CD14-positive monocyte (primary cell): ENCODE results near the gene RETSAT. TPM values are rescaled to one million over a fixed set of nuclear protein-coding genes. Genes with fewer than 3 reads are reported as not detected.

Experiments used
- DNase-seq, 3 donors: peaks; one replicate each; pipeline ENCODE4 v3.0.0-alpha.2; 2011 to 2022
- H2AFZ ChIP-seq: 2 replicates; pipeline ENCODE4 v1.6.0; 2012; ENCODE audit warnings: mild to moderate bottlenecking, low read depth, low read length, inconsistent platforms; ENCODE audit not compliant: insufficient read depth, poor library complexity, severe bottlenecking
- H3K27ac ChIP-seq, 2 donors: 1 replicate in 1 of 2; 2 replicates in 1 of 2; pipeline ENCODE4 v1.5.1; 2012 to 2013; ENCODE audit warnings: low read length in 2 of 2, control low read depth in 1 of 2, inconsistent platforms in 1 of 2, low read depth in 1 of 2, mild to moderate bottlenecking in 1 of 2
- H3K27me3 ChIP-seq, 2 donors: one replicate each; pipeline versions ENCODE4 v1.6.0 to v1.6.1; 2011 to 2013; ENCODE audit warnings: low read length in 2 of 2; ENCODE audit not compliant: control insufficient read depth in 2 of 2, insufficient read depth in 2 of 2
- H3K36me3 ChIP-seq, 2 donors: replicated peaks in 1 of 2; 1 replicate in 1 of 2; 2 replicates in 1 of 2; pipeline versions ENCODE4 v1.5.1 to v1.6.1; 2012 to 2013; ENCODE audit warnings: low read length in 2 of 2, control low read depth in 1 of 2, inconsistent platforms in 1 of 2, mild to moderate bottlenecking in 1 of 2; ENCODE audit not compliant: insufficient read depth in 2 of 2, control insufficient read depth in 1 of 2
- H3K4me1 ChIP-seq, 2 donors: 1 replicate in 1 of 2; 2 replicates in 1 of 2; pipeline versions ENCODE4 v1.5.1 to v1.6.1; 2012 to 2013; ENCODE audit warnings: low read length in 2 of 2, control low read depth in 1 of 2, inconsistent platforms in 1 of 2, mild to moderate bottlenecking in 1 of 2, moderate library complexity in 1 of 2; ENCODE audit not compliant: insufficient read depth in 2 of 2, control insufficient read depth in 1 of 2
- H3K4me2 ChIP-seq: replicated peaks from 2 replicates; pipeline ENCODE3; 2012; ENCODE audit warnings: low read length, moderate library complexity, mild to moderate bottlenecking; ENCODE audit not compliant: poor library complexity, severe bottlenecking; ENCODE audit errors: extremely low read depth
- H3K4me3 ChIP-seq, 3 experiments: fragments of 200-600 bp in 1 of 3; sonication (generic) in 1 of 3; replicated peaks in 1 of 3; 1 replicate in 2 of 3; 2 replicates in 1 of 3; pipeline ENCODE4 v1.5.1; 2011 to 2013; ENCODE audit warnings: low read length in 3 of 3, mild to moderate bottlenecking in 3 of 3, control low read depth in 2 of 3, low read depth in 2 of 3, inconsistent platforms in 1 of 3, moderate library complexity in 1 of 3
- H3K79me2 ChIP-seq: 2 replicates; pipeline ENCODE4 v1.6.0; 2012; ENCODE audit warnings: mild to moderate bottlenecking, control low read depth, inconsistent platforms, low read length, moderate library complexity; ENCODE audit not compliant: insufficient read depth
- H3K9ac ChIP-seq: 2 replicates; pipeline ENCODE4 v1.6.0; 2017; ENCODE audit warnings: low read length, mild to moderate bottlenecking; ENCODE audit not compliant: insufficient read depth, poor library complexity, severe bottlenecking
- H3K9me3 ChIP-seq, 2 donors: replicated peaks in 1 of 2; 1 replicate in 1 of 2; 2 replicates in 1 of 2; pipeline versions ENCODE4 v1.5.1 to v1.6.1; 2012 to 2013; ENCODE audit warnings: low read length in 2 of 2, control low read depth in 1 of 2; ENCODE audit not compliant: control insufficient read depth in 1 of 2, insufficient read depth in 1 of 2
- H4K20me1 ChIP-seq: 2 replicates; pipeline ENCODE4 v1.6.0; 2012; ENCODE audit warnings: mild to moderate bottlenecking, low read length, control low read depth, moderate library complexity; ENCODE audit not compliant: insufficient read depth
- H3K27ac Mint-ChIP-seq, 7 donors: one replicate each; pipeline ENCODE4 v1.8.0; 2020; ENCODE audit warnings: mild to moderate bottlenecking in 7 of 7, mixed read lengths in 7 of 7, moderate library complexity in 6 of 7, inconsistent platforms in 2 of 7
- H3K27me3 Mint-ChIP-seq, 3 donors: one replicate each; pipeline ENCODE4 v1.8.0; 2021 to 2022; ENCODE audit warnings: low read depth in 3 of 3, mild to moderate bottlenecking in 3 of 3, mixed read lengths in 3 of 3, moderate library complexity in 3 of 3, inconsistent platforms in 1 of 3
- H3K36me3 Mint-ChIP-seq, 2 donors: one replicate each; pipeline ENCODE4 v1.8.0; 2020; ENCODE audit warnings: mixed read lengths in 2 of 2, inconsistent platforms in 1 of 2, mild to moderate bottlenecking in 1 of 2
- H3K4me1 Mint-ChIP-seq: one replicate; pipeline ENCODE4 v1.8.0; 2020; ENCODE audit warnings: mild to moderate bottlenecking, mixed read lengths
- H3K4me3 Mint-ChIP-seq, 2 donors: one replicate each; pipeline ENCODE4 v1.8.0; 2020; ENCODE audit warnings: mild to moderate bottlenecking in 2 of 2, mixed read lengths in 2 of 2, moderate library complexity in 1 of 2
- H3K9me3 Mint-ChIP-seq, 7 donors: one replicate each; pipeline ENCODE4 v1.8.0; 2020 to 2022; ENCODE audit warnings: mixed read lengths in 7 of 7, mild to moderate bottlenecking in 6 of 7, moderate library complexity in 6 of 7, inconsistent platforms in 2 of 7
- CTCF ChIP-seq: fragments of 200-600 bp; IDR thresholded peaks from one replicate; pipeline ENCODE4 v1.8.0; 2022; ENCODE audit warnings: antibody characterized with exemption, mild to moderate bottlenecking
- WGBS: methylation state at CpG from one replicate; pipeline ENCODE4 v1.1.5; 2013; ENCODE audit warnings: missing lambda C conversion rate; ENCODE audit not compliant: insufficient coverage; 5-methylcytosine and 5-hydroxymethylcytosine counted together
- intact Hi-C, 2 donors: fragments of 100-400 bp; cut with micrococcal nuclease; formaldehyde crosslinking; loops; one replicate each; pipeline versions ENCODE4 v1.15.0 to v1.15.1; 2023
- polyA plus RNA-seq, 3 donors: library from polyadenylated mRNA; depleted of rRNA in 1 of 3; unstranded in 2 of 3; stranded (reverse) in 1 of 3; fragments of 300-500 nt in 2 of 3; fragments of >200 nt in 1 of 3; fragmentation: Illumina TruSeq in 2 of 3; gene quantifications; 1 replicate in 2 of 3; 2 replicates in 1 of 3; pipeline ENCODE4 v1.2.3, GENCODE V29; 2012 to 2021

RETSAT gene
- polyA plus RNA-seq, 3 donors, result 12.4 to 15.8 (median 15.0) TPM

- WGBS, result 88% methylated on average over 4 of the region's 9 CpGs
- Mint-ChIP-seq H3K36me3 (peaks cover 3 to 6% of the 10 kb centered on the region in 2 donors), H3K4me1 (peaks cover 46% of the 10 kb centered on the region), H3K9me3 (no peaks in the 10 kb centered on the region), H3K27ac (peak overlapping the region; percentile 72 to 94 (median 90)), H3K27me3 (peaks cover 9 to 13% (median 12%) of the 10 kb centered on the region in 3 donors), H3K4me3 (peak overlapping the region; percentile 74 to 80)
- no peak for TF ChIP-seq CTCF
- H4K20me1 ChIP-seq, result no peaks in the 10 kb centered on the region
- H3K27me3 ChIP-seq, result no peaks in the 10 kb centered on the region
- H3K9ac ChIP-seq, result peak overlapping the region; percentile 32
- peak overlapping the region; percentile 74 to 77 for H3K27ac ChIP-seq
- peak overlapping the region in 2 of 3 experiments; percentile 9 to 54 for H3K4me3 ChIP-seq
- intact Hi-C loops, result no loop called here
- peaks cover 46 to 50% of the 10 kb centered on the region in 2 donors for H3K4me1 ChIP-seq
- DNase-seq, result no peak
- H3K9me3 ChIP-seq, result no peaks in the 10 kb centered on the region
- H3K79me2 ChIP-seq, result no peaks in the 10 kb centered on the region
- peak overlapping the region; percentile 62 for H3K4me2 ChIP-seq
- H3K36me3 ChIP-seq, result peaks cover 0 to 3% of the 10 kb centered on the region in 2 donors
- H2AFZ ChIP-seq, result peak overlapping the region; percentile 2
Measured at GRCh38 chr2:85307527-85307897, 46.8 kb downstream of the RETSAT start.

GRCh38 chr2:85303780-85304531 is 50.4 kb downstream of the RETSAT start:
- Mint-ChIP-seq H3K27ac (peak overlapping the region in 2 of 7 donors; percentile 6 to 68), H3K27me3 (peaks cover 9 to 13% (median 9%) of the 10 kb centered on the region in 3 donors), H3K36me3 (no peaks in the 10 kb centered on the region), H3K9me3 (no peaks in the 10 kb centered on the region), H3K4me1 (peaks cover 24% of the 10 kb centered on the region), H3K4me3 (no peak overlapping the region)
- Histone ChIP-seq H3K4me3 (no peak overlapping the region), H3K36me3 (no peaks in the 10 kb centered on the region), H3K79me2 (no peaks in the 10 kb centered on the region), H3K4me2 (no peak overlapping the region), H3K27me3 (no peaks in the 10 kb centered on the region), H4K20me1 (no peaks in the 10 kb centered on the region), H2AFZ (no peak overlapping the region), H3K9me3 (no peaks in the 10 kb centered on the region), H3K9ac (no peak overlapping the region), H3K4me1 (peaks cover 28 to 31% of the 10 kb centered on the region in 2 donors), H3K27ac (no peak overlapping the region)
- TF ChIP-seq CTCF, result no peak
- WGBS, result 84% methylated on average over 28 of the region's 28 CpGs
- DNase-seq, result no peak
- intact Hi-C loops, result loop anchor here (2.0 to 5.0 kb wide), 2 partner anchors 37 to 39 kb away; no protein-coding TSS in a partner anchor
